WERI-Rb-1 (cell line): ENCODE data around the gene PCGF3.

ENCODE experiments used
- DNase-seq: peaks from one replicate; pipeline ENCODE4 v3.0.0-alpha.2; 2020
- H3K27ac ChIP-seq: fragments of 250-450 bp; sonication (Bioruptor Pico); 2 replicates; pipeline ENCODE4 v1.5.1; 2020; ENCODE audit warnings: mild to moderate bottlenecking, moderate library complexity
- H3K27me3 ChIP-seq: fragments of 250-450 bp; sonication (Bioruptor Pico); 2 replicates; pipeline ENCODE4 v1.5.1; 2021; ENCODE audit warnings: mild to moderate bottlenecking, low read depth, moderate library complexity; ENCODE audit not compliant: insufficient read depth, severe bottlenecking
- H3K36me3 ChIP-seq: fragments of 250-450 bp; sonication (Bioruptor Pico); 2 replicates; pipeline ENCODE4 v1.5.1; 2020; ENCODE audit warnings: mild to moderate bottlenecking, moderate library complexity
- H3K4me3 ChIP-seq: 2 replicates; pipeline ENCODE4 v1.5.1; 2011; ENCODE audit warnings: low read depth, mild to moderate bottlenecking, control low read depth, low read length
- H3K9me3 ChIP-seq: fragments of 250-450 bp; sonication (Bioruptor Pico); 2 replicates; pipeline ENCODE4 v1.5.1; 2021; ENCODE audit warnings: mild to moderate bottlenecking, moderate library complexity; ENCODE audit not compliant: severe bottlenecking
- TF ChIP-seq, protein P1 (sequence below): IDR thresholded peaks from 2 replicates; pipeline ENCODE4 v1.5.1; 2011; ENCODE audit warnings: low read depth, mild to moderate bottlenecking, control low read depth, inconsistent platforms, low read length

The PCGF3 gene

DNA sequence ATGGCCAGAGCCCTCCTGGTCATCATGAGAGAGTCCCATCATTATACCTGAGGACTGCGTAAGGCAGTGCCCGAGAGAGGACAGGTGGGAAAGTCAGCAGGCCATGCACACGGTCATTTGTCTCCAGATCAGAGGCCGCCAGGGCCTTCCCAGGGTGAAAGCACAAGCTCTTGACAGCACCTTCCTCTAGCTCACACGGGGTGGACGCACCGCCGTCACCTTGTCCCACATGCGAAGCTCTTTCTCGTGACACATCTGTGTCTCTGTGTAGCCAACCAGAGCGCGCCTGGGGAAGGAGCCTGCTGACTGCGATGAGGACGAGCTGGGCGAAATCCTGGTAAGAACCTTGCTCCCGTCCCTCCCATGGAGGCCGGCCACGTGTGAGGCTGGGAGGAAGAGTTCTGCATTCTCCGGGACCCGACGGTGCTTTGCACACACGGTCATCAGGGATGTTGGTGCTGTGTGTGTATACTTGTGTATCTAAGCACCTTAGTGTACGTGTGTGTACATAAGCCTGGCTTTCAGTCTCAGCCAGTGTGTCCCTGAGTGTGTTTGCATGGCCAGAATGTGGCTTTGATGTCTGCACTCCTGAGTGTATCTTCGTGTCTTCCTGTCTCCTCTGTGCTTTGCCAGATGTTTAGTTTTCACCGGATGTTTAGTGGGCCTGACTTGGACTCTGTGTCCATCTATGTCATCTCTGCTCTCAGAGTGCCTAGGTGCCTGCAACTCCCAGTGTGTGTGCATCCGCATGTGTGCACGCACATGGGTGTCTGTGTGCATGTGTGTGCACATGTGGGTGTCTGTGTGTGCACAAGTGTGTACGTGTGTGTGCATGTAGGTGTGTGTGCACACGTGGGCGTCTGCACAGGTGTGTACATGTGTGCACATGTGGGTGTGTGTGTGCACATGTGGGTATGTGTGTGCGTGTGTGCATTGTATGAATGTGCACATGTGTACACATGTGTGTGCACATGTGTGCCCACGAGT, 46.7 kb upstream of the PCGF3 start:
- Histone ChIP-seq H3K4me3 (no peak overlapping the region), H3K27me3 (no peaks in the 10 kb centered on the region), H3K9me3 (no peaks in the 10 kb centered on the region), H3K27ac (no peak overlapping the region), H3K36me3 (peaks cover 29% of the 10 kb centered on the region)
- no peak for DNase-seq
- TF ChIP-seq, protein P1, sequence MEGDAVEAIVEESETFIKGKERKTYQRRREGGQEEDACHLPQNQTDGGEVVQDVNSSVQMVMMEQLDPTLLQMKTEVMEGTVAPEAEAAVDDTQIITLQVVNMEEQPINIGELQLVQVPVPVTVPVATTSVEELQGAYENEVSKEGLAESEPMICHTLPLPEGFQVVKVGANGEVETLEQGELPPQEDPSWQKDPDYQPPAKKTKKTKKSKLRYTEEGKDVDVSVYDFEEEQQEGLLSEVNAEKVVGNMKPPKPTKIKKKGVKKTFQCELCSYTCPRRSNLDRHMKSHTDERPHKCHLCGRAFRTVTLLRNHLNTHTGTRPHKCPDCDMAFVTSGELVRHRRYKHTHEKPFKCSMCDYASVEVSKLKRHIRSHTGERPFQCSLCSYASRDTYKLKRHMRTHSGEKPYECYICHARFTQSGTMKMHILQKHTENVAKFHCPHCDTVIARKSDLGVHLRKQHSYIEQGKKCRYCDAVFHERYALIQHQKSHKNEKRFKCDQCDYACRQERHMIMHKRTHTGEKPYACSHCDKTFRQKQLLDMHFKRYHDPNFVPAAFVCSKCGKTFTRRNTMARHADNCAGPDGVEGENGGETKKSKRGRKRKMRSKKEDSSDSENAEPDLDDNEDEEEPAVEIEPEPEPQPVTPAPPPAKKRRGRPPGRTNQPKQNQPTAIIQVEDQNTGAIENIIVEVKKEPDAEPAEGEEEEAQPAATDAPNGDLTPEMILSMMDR: no peak

GRCh38 chr4:659851-660250, 45.8 kb upstream of the PCGF3 start:
- no peaks in the 10 kb centered on the region for H3K27me3 ChIP-seq
- H3K9me3 ChIP-seq: no peaks in the 10 kb centered on the region
- peaks cover 29% of the 10 kb centered on the region for H3K36me3 ChIP-seq
- no peak overlapping the region for H3K27ac ChIP-seq
- TF ChIP-seq, protein P1: no peak
- DNase-seq: no peak
- H3K4me3 ChIP-seq: no peak overlapping the region

- Histone ChIP-seq H3K9me3 (no peaks in the 10 kb centered on the region), H3K27me3 (no peaks in the 10 kb centered on the region), H3K4me3 (no peak overlapping the region), H3K36me3 (peaks cover 33% of the 10 kb centered on the region), H3K27ac (no peak overlapping the region)
- no peak for DNase-seq
- TF ChIP-seq, protein P1: no peak
Measured at GRCh38 chr4:660401-660800, 45.2 kb upstream of the PCGF3 start.

GRCh38 chr4:661231-661630, 44.4 kb upstream of the PCGF3 start:
- TF ChIP-seq, protein P1: no peak
- Histone ChIP-seq H3K27ac (no peak overlapping the region), H3K9me3 (no peaks in the 10 kb centered on the region), H3K27me3 (no peaks in the 10 kb centered on the region), H3K36me3 (peaks cover 27% of the 10 kb centered on the region), H3K4me3 (no peak overlapping the region)
- no peak for DNase-seq

- DNase-seq: no peak
- Histone ChIP-seq H3K36me3 (peaks cover 21% of the 10 kb centered on the region), H3K27ac (no peak overlapping the region), H3K27me3 (no peaks in the 10 kb centered on the region), H3K9me3 (no peaks in the 10 kb centered on the region), H3K4me3 (no peak overlapping the region)
- TF ChIP-seq, protein P1: no peak
Measured at GRCh38 chr4:661881-662761, 43.5 kb upstream of the PCGF3 start.
